Measurements from ENCODE around the gene ANKS1A. TPM values are rescaled to one million over a fixed set of nuclear protein-coding genes. Genes with fewer than 3 reads are reported as not detected.

The ANKS1A gene
- total RNA-seq, 3 donors from 2014 or later (not counting 1 experiment from before 2014, with no cell fraction given) = 10.4 to 11.5 (median 10.9) TPM

GRCh38 chr6:34970488-34970887 lies 81.4 kb downstream of the ANKS1A start:
- Mint-ChIP-seq H3K27me3 (ENCODE audit: low read depth in 2 of 2) (no peaks in the 10 kb centered on the region), H3K4me1 (peaks cover 0 to 7% of the 10 kb centered on the region in 2 donors), H3K9me3 (no peaks in the 10 kb centered on the region), H3K27ac (no peak overlapping the region), H3K4me3 (no peak overlapping the region), H3K36me3 (no peaks in the 10 kb centered on the region)
- H3K4me1 ChIP-seq (ENCODE audit: control insufficient read depth, insufficient read depth, low read length) = no peaks in the 10 kb centered on the region
- peaks cover 15% of the 10 kb centered on the region for H3K36me3 ChIP-seq (ENCODE audit: control insufficient read depth, insufficient read depth, low read length)
- intact Hi-C loops (cut with micrococcal nuclease) = no loop called here
- H3K9me3 ChIP-seq (ENCODE audit: control insufficient read depth, insufficient read depth, low read length) = no peaks in the 10 kb centered on the region
- no peak overlapping the region for H3K27ac ChIP-seq (ENCODE audit: low read length)
- no peak overlapping the region for H3K4me3 ChIP-seq (ENCODE audit: low read length)
- no peak for ATAC-seq
- DNase-seq = no peak
- H3K27me3 ChIP-seq (ENCODE audit: control insufficient read depth, insufficient read depth, low read length) = no peaks in the 10 kb centered on the region
- no peak for TF ChIP-seq CTCF (IDR thresholded peaks at IDR 0.05)
- 98% methylated on average over 3 of the region's 3 CpGs for WGBS (ENCODE audit: insufficient coverage)

- no peaks in the 10 kb centered on the region for H3K36me3 Mint-ChIP-seq
Measured at GRCh38 chr6:34970957-34971356, 81.9 kb downstream of the ANKS1A start.

GRCh38 chr6:34973547-34974248 lies 84.6 kb downstream of the ANKS1A start:
- Mint-ChIP-seq H3K4me1 (no peaks in the 10 kb centered on the region), H3K36me3 (no peaks in the 10 kb centered on the region), H3K27me3 (ENCODE audit: low read depth in 2 of 2) (no peaks in the 10 kb centered on the region), H3K4me3 (no peak overlapping the region), H3K27ac (no peak overlapping the region), H3K9me3 (no peaks in the 10 kb centered on the region)
- Histone ChIP-seq H3K4me1 (ENCODE audit: control insufficient read depth, insufficient read depth, low read length) (no peaks in the 10 kb centered on the region), H3K36me3 (ENCODE audit: control insufficient read depth, insufficient read depth, low read length) (peaks cover 15% of the 10 kb centered on the region), H3K9me3 (ENCODE audit: control insufficient read depth, insufficient read depth, low read length) (no peaks in the 10 kb centered on the region), H3K27me3 (ENCODE audit: control insufficient read depth, insufficient read depth, low read length) (no peaks in the 10 kb centered on the region), H3K27ac (ENCODE audit: low read length) (no peak overlapping the region), H3K4me3 (ENCODE audit: low read length) (no peak overlapping the region)
- TF ChIP-seq CTCF (IDR thresholded peaks at IDR 0.05) = no peak
- DNase-seq (no peak), ATAC-seq (no peak)
- intact Hi-C loops (cut with micrococcal nuclease) = no loop called here
- WGBS (ENCODE audit: insufficient coverage) = 100% methylated on average over 1 of the region's 2 CpGs

More at GRCh38 chr6:34970957-34971356, 81.9 kb downstream of the ANKS1A start:
- WGBS (ENCODE audit: insufficient coverage) = 100% methylated on average over 1 of the region's 2 CpGs
- intact Hi-C loops (cut with micrococcal nuclease) = no loop called here
- H3K4me1 ChIP-seq (ENCODE audit: control insufficient read depth, insufficient read depth, low read length) = no peaks in the 10 kb centered on the region
- peaks cover 15% of the 10 kb centered on the region for H3K36me3 ChIP-seq (ENCODE audit: control insufficient read depth, insufficient read depth, low read length)
- Mint-ChIP-seq H3K27ac (no peak overlapping the region), H3K4me1 (peaks cover 0 to 7% of the 10 kb centered on the region in 2 donors), H3K4me3 (no peak overlapping the region), H3K27me3 (ENCODE audit: low read depth in 2 of 2) (no peaks in the 10 kb centered on the region), H3K9me3 (no peaks in the 10 kb centered on the region)
- ATAC-seq = no peak
- H3K4me3 ChIP-seq (ENCODE audit: low read length) = no peak overlapping the region
- no peaks in the 10 kb centered on the region for H3K27me3 ChIP-seq (ENCODE audit: control insufficient read depth, insufficient read depth, low read length)
- H3K27ac ChIP-seq (ENCODE audit: low read length) = no peak overlapping the region
- DNase-seq = no peak
- TF ChIP-seq CTCF (IDR thresholded peaks at IDR 0.05) = no peak
- H3K9me3 ChIP-seq (ENCODE audit: control insufficient read depth, insufficient read depth, low read length) = no peaks in the 10 kb centered on the region

- Mint-ChIP-seq H3K9me3 (no peaks in the 10 kb centered on the region), H3K36me3 (no peaks in the 10 kb centered on the region), H3K4me1 (no peaks in the 10 kb centered on the region), H3K27me3 (ENCODE audit: low read depth in 2 of 2) (no peaks in the 10 kb centered on the region), H3K27ac (no peak overlapping the region), H3K4me3 (no peak overlapping the region)
- Histone ChIP-seq H3K4me1 (ENCODE audit: control insufficient read depth, insufficient read depth, low read length) (no peaks in the 10 kb centered on the region), H3K27me3 (ENCODE audit: control insufficient read depth, insufficient read depth, low read length) (no peaks in the 10 kb centered on the region), H3K4me3 (ENCODE audit: low read length) (no peak overlapping the region), H3K27ac (ENCODE audit: low read length) (no peak overlapping the region), H3K9me3 (ENCODE audit: control insufficient read depth, insufficient read depth, low read length) (no peaks in the 10 kb centered on the region), H3K36me3 (ENCODE audit: control insufficient read depth, insufficient read depth, low read length) (peaks cover 15% of the 10 kb centered on the region)
- intact Hi-C loops (cut with micrococcal nuclease) = no loop called here
- ATAC-seq = no peak
- no peak for TF ChIP-seq CTCF (IDR thresholded peaks at IDR 0.05)
- no CpG with 5 or more reads among the region's 1 CpG for WGBS (ENCODE audit: insufficient coverage)
- DNase-seq = no peak
Measured at GRCh38 chr6:34974249-34974642, 85.2 kb downstream of the ANKS1A start.

Data from natural killer cell (primary cell).